Breast epithelium (tissue), 3 donors: ENCODE results near the gene TUT1.

ENCODE experiments used
- CTCF ChIP-seq, 3 donors: fragments of 450-650 bp; IDR thresholded peaks; one replicate each; pipeline ENCODE4 v1.5.1; 2016 to 2017; ENCODE audit warnings: antibody characterized with exemption in 3 of 3, mild to moderate bottlenecking in 3 of 3, moderate library complexity in 3 of 3
- POLR2A ChIP-seq: fragments of 450-650 bp; IDR thresholded peaks from one replicate; pipeline ENCODE4 v1.6.1; 2016; ENCODE audit warnings: antibody characterized with exemption, mild to moderate bottlenecking, moderate library complexity

- TF ChIP-seq CTCF (IDR thresholded peaks at IDR 0.05) (no peak), POLR2A (no peak)
Observed at GRCh38 chr11:62553839-62554361, 37.4 kb downstream of the TUT1 start.
